Measurements from ENCODE around the gene CPA3. TPM values are rescaled to one million over a fixed set of nuclear protein-coding genes. Genes with fewer than 3 reads are reported as not detected.

CPA3 gene
- polyA plus RNA-seq, 10 donors, result 0.82 to 4.7 (median 3.0) TPM

DNA sequence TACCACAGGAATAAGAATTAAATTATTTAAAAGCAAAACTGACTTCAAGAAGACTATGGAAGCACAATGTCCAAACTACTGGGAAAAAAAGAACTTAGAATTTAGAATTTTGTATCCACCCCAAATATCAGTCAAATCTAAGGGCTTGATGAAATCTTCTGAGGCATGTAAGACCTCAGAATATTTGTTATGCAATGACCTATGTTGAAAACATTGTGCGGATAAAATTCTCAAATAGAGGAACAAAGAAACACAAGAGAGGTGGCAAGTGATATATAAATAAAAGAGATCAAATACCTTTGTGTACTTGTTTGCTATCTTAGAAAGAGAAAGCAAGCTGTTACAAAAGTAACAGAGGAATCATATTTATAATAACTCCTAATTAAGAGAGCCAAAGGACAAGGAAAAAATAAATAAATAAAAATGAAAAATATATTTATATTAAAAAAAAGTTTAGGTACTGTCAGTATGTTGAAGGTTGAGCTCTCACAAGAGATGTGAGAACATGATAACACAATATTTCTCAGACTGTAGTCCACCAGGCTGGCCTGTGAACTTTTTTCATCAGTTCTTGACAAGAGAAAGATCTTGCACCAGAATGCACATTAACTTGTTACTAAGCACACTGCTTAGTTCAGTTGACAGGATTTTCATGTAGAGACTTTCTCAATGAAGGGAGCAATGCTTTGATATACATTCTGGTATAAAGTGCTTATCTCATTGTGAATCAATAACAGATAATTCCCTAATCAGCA lies 50.0 kb downstream of the CPA3 start:
- no peak for DNase-seq

DNA sequence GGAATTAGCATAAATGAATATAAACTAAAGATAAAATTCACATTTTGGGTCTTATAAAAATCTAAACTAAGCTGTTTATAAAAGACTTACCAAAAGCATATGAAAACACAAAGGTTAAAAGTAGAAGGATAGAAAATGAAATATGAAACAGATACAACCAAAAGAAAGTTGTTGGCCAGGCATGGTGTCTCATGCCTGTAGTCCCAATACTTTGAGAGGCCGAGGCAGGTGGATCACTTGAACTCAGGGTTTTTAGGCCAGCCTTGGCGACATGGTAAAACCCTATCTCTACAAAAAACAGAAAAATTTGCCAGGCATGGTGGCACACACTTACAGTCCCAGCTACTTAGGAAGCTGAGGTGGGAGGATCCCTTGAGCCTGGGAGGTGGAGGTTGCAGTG lies 51.0 kb downstream of the CPA3 start:
- no peak for DNase-seq

DNA sequence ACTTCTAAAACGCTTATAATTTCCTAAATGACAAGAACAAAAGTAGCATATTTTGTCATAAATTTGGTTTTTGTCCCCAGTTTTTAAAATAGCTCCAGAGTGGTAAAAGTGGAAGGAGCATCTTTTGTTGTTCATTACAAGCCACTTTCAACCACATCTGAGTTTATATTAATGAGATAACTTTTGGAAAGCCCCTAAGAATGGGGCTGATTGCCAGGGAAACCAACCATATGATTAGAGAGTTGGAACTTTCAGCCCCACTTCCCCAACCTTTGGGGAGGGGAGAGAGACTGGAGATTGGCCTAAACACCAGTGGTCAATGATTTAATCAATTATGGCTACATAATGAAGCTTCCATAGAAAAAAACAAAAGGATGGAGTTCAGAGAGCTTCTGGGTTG lies 57.4 kb downstream of the CPA3 start:
- no peak for DNase-seq

DNA sequence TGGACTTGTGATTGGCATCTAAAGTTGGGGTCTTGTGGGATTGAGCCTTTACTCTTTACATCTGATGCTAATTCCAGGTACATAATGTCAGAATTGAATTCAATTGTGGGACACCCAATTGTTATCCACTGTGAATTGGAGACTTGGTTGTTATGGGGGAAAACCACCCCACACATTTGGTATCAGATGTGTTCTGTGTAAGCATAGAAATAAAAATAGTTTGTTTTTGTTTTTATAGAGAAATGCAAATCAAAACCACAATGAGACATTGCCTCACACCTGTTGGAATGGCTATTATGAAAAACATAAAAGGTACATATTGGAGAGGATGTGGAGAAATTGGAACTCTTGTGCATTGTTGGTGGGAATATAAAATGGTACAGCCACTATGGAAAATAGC lies 58.5 kb downstream of the CPA3 start:
- DNase-seq, result no peak

DNA sequence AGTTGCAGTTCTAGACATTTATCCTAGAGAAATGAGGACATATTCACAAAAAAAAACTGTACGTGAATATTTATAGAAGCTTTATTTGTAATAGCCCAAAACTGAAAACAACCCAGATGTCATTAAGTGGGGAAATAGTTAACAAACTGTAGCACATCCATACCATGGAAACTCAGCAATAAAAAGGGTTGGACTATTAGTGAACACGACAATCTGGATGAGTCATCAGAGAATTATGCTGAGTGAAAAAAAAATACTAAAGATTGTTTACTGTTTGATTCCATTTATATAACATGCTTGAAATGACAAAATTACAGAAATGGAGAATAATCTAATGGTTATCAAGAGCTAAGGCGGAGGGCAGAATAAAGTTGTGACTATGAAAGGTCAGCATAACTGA lies 59.5 kb downstream of the CPA3 start:
- DNase-seq, result peak in 1 of 3 donors; percentile 33

DNA sequence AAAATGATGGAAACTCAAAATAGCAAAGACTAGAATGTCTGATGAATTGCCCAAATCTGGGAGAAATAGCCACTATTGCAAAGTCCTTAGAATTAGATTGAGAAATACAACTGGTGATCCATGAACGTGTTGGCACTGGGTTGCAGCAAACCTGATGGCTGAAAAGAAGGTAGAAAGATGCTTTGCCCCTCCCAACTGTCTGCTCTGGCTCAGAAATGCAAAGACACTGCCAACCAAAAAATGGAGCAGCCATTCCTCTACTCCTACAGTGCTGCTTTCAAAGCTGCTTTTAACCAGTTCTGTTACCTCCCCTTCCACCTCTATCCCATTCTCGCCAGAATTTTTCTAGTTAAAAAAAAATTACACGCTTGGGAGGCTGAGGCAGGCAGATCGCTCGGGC lies 60.7 kb downstream of the CPA3 start:
- no peak for DNase-seq

DNA sequence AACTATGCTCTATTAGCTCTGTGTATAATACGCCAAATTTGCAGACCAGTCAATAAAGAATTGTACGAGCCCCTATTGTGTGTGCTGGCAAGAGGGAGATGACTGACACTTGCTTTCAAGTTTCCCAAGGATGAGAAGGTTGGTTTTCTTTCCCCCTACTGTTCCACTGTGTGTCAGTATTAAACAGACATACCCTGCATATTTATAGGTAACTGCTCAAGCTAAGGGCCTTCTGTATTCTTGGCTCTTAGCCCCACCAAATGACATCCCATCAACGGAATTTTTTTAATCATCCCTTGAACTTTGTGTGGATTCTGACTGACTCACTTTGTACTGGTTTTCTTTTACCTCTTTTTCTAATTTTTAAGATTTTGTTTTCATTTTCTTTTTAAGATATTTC lies 65.7 kb downstream of the CPA3 start:
- peak in 1 of 3 donors; percentile 73 for DNase-seq

DNA sequence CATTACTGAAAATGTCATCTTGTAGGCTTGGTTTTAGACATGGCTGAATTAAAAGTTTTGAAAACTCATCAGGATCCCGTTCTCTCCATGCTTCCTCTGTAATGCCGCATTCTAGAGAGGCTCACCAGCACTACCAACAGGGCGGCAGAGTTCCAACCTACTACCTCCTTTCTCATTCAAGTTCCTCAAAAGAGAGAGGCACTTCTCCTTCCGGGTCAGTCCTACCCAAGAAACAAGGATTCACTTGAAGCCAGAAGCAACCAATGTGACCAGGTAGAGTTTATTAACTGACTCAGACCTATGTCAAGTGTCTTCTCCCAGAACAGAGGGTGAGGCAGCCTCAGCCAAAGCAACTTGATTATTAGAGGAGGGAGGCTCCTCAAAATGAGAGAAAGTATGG lies 66.5 kb downstream of the CPA3 start:
- DNase-seq, result no peak

DNA sequence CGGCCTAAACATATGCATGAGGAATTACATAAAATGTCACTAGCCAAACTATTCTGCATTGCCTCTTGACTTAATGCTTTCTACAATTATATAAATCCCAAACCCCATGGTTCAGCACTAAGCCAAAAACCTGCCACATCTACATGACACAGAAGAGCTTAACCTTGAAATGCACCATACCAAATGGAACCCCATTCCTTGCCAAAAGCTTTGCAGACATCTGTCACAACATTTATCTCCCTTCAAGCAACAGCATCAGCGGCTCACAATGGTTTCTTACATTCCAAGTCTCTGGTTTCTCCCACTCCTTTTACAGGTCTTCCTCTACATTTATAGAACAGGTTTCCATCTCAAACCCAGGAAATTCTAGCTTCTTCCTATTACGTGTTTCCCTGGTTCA lies 67.9 kb downstream of the CPA3 start:
- DNase-seq, result peak in 1 of 3 donors; percentile 22

DNA sequence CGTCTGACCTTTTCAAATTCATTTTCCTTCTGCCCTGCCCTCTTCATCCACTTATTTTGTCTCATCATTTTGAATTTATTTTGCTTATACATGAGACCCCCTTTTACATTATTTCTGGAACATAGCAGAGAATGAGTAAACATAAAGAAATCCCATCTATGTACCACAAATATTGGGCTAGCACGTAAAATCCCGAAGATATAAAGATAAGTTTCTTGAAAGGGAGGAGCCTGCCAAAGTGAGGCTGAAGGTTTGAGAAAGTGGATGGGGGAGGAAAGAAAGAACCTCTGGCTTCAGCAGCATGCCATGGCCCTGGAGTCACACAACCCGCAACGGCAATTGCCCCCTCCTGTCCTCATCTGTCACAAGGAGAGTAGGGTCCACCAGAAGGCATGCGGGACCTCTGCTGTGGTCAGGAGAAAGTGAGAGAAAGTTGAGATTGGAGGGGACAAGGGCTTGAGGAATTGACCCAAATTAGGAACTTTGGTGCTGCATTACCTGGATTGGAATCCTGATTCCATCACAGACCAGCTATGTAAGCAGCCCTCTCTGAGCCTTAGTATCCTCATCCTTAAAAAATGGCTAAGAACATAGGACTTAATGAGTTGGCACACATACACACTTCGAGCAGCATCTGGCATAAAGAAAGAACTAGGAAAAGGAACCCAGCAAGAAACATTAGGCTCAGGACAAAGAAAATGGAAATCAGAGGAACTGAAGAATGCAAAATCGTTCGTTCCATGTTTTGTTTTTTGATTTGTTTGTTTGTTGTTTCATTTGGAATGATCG lies 72.6 kb downstream of the CPA3 start:
- peak in 1 of 3 donors; percentile 70 for DNase-seq

DNA sequence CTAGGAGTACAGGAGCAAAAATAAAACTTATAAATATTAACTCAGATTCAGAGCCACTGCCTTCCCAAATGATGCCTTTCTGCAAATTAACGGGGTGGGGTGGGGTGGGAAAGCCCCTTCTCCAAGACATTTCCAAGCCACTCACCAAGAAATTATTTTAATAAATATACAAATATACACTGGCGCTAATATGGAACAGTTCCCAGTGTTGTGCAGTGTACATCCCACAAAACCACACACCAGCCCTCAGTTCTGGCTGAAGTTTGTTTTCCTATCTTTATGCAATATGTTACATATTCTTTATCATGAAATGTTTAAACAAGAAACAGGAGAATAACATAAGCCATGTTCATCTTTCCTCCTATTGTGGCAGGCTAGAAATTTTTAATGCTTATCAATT lies 73.2 kb downstream of the CPA3 start:
- no peak for DNase-seq

DNA sequence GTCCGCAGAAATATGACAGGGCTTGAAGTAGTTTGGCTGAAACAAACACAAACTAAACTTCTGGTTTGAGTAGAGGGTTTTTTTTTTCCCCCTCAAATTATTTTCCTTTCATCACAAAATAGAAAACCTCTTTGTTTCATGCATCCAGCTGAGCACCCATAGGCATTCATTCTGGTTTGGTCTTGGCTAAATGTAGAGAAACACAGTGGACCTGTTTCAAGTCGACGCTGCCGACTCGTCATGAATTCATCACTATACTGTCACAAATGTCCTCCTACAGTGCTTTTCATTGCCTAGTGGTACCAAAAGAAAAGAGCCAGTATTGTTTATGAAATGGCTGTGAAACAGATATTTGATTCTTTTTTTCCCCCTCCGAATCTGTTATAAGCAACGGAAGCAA lies 73.8 kb downstream of the CPA3 start:
- DNase-seq, result no peak

DNA sequence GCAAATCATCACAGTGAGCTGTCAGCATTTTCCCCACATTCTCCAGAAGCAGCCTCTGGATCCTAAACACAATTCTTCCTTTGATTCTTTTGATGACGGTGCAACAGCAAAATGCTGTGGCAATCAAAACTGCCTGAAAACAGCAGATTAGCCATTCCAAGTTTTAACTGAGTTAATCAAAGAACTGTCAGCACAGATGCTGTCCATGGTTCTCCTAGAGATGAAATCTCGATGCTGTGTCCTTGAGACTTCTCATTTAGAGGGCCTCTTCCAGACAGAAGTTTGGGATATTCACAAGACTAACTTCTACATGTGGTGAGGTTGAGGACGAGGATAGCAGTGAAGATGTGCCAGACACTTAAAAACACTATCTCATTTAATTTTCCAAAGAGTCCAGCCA lies 75.9 kb downstream of the CPA3 start:
- DNase-seq, result peak in 1 of 3 donors; percentile 19

DNA sequence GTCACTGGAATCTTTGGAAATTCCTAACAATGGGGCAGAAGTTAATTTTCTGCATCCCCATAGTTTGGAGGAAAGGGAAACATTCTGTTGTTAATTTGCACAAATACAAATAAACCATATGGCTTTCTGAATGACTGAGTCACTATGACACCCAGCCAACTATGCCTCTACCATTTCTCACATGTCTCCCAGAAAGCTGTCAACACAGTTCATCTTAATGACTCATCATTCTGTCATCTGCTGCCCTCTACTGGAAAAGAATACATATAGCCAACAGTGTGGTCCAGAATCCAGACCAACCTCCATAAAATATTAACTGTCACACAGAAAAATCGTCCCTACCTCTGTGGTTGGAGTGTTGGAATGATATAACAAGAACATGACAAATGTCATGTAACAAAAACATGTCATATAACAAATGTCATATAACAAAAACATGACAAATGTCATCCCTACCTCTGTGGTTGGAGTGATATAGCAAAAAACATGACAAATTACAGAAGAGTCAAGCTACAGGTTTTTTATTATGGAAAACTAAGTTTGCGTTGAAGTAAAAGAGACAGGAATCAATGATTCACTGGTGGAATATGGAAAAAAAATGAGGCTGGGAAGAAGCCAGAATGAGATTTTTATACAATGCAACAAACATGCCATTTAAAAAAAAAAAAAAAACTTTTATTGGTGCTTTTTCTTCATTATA lies 78.6 kb downstream of the CPA3 start:
- peak; percentile 68 to 90 (median 83) for DNase-seq

DNA sequence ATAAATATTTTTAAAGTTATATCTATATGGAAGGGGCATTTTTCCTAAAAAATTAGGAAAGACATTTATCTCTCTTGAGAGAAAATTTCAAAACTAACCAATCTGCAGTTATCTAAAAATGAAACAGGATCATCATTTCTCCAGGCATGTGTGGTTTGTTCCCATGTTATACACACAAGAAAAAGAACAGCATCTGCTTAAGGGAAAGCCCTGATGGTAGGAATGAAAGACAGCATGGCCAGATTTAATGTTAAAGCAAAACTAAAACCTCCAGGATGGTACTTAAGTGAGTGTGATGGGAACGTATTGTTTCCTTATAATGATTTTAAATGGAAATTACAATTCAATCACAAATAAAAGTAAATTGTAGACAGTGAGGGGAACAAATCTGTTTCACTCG lies 80.0 kb downstream of the CPA3 start:
- DNase-seq, result no peak

Other genes with a start within 250 kb of the CPA3 start
- 10 to 100 TPM; 20.0 to 40.9 (median 30.8) TPM for gene AGTR1, start 167.4 kb upstream of the CPA3 start, polyA plus RNA-seq (ENCODE audit: insufficient read length in 10 of 10)
- 1 to 10 TPM in 9 of 10 donors, under 1 TPM in 1; 0.98 to 5.1 (median 2.3) TPM for gene CPB1, start 37.5 kb upstream of the CPA3 start, polyA plus RNA-seq (ENCODE audit: insufficient read length in 10 of 10)
- 10 to 100 TPM; 56.7 to 96.9 (median 84.6) TPM for gene GYG1, start 126.2 kb downstream of the CPA3 start, polyA plus RNA-seq (ENCODE audit: insufficient read length in 10 of 10)
- 10 to 100 TPM; 15.2 to 29.2 (median 21.4) TPM for gene HLTF, start 221.2 kb downstream of the CPA3 start, polyA plus RNA-seq (ENCODE audit: insufficient read length in 10 of 10)